Ishikawa (cell line): Measurements from ENCODE around the gene NTN5.

ENCODE experiments used
- CEBPB ChIP-seq: IDR thresholded peaks from 2 replicates; pipeline ENCODE4 v1.6.1; 2012
- CREB1 ChIP-seq: IDR thresholded peaks from 2 replicates; pipeline ENCODE4 v1.6.1; 2012; ENCODE audit warnings: low read depth
- EP300 ChIP-seq: IDR thresholded peaks from 2 replicates; pipeline ENCODE4 v1.6.1; 2012; ENCODE audit warnings: borderline replicate concordance
- FOXM1 ChIP-seq: IDR thresholded peaks from 2 replicates; pipeline ENCODE4 v1.6.1; 2012; ENCODE audit warnings: low read depth, borderline replicate concordance
- NFIC ChIP-seq: IDR thresholded peaks from 2 replicates; pipeline ENCODE4 v1.6.1; 2012
- RAD21 ChIP-seq: IDR thresholded peaks from 2 replicates; pipeline ENCODE4 v1.6.1; 2012; ENCODE audit warnings: low read depth
- TAF1 ChIP-seq: IDR thresholded peaks from 2 replicates; pipeline ENCODE4 v1.6.1; 2012; ENCODE audit warnings: low read depth, mild to moderate bottlenecking
- TCF12 ChIP-seq: IDR thresholded peaks from 2 replicates; pipeline ENCODE4 v1.6.1; 2012; ENCODE audit warnings: low read depth
- YY1 ChIP-seq: IDR thresholded peaks from 2 replicates; pipeline ENCODE4 v1.6.1; 2012; ENCODE audit warnings: low read depth
- ZBTB7A ChIP-seq: IDR thresholded peaks from 2 replicates; pipeline ENCODE4 v1.6.1; 2012; ENCODE audit warnings: low read depth
- TF ChIP-seq, protein P1 (sequence below): IDR thresholded peaks from 2 replicates; pipeline ENCODE4 v1.6.1; 2012; ENCODE audit warnings: low read depth, mild to moderate bottlenecking
- TF ChIP-seq, protein P2 (sequence below): IDR thresholded peaks from 2 replicates; pipeline ENCODE4 v1.6.1; 2012
- TF ChIP-seq, protein P3 (sequence below): IDR thresholded peaks from 2 replicates; pipeline ENCODE4 v1.6.1; 2012

DNA sequence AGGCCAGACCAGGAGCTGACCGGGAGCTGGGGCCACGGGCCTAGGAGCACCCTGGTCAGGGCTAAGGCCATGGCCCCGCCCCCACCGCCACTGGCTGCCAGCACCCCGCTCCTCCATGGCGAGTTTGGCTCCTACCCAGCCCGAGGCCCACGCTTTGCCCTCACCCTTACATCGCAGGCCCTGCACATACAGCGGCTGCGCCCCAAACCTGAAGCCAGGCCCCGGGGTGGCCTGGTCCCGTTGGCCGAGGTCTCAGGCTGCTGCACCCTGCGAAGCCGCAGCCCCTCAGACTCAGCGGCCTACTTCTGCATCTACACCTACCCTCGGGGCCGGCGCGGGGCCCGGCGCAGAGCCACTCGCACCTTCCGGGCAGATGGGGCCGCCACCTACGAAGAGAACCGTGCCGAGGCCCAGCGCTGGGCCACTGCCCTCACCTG, 46.9 kb downstream of the NTN5 start:
- no peak for TF ChIP-seq YY1
- no peak for TF ChIP-seq TAF1
- TF ChIP-seq ZBTB7A: no peak
- no peak for TF ChIP-seq RAD21
- TF ChIP-seq EP300: no peak
- TF ChIP-seq FOXM1: no peak
- TF ChIP-seq, protein P1, sequence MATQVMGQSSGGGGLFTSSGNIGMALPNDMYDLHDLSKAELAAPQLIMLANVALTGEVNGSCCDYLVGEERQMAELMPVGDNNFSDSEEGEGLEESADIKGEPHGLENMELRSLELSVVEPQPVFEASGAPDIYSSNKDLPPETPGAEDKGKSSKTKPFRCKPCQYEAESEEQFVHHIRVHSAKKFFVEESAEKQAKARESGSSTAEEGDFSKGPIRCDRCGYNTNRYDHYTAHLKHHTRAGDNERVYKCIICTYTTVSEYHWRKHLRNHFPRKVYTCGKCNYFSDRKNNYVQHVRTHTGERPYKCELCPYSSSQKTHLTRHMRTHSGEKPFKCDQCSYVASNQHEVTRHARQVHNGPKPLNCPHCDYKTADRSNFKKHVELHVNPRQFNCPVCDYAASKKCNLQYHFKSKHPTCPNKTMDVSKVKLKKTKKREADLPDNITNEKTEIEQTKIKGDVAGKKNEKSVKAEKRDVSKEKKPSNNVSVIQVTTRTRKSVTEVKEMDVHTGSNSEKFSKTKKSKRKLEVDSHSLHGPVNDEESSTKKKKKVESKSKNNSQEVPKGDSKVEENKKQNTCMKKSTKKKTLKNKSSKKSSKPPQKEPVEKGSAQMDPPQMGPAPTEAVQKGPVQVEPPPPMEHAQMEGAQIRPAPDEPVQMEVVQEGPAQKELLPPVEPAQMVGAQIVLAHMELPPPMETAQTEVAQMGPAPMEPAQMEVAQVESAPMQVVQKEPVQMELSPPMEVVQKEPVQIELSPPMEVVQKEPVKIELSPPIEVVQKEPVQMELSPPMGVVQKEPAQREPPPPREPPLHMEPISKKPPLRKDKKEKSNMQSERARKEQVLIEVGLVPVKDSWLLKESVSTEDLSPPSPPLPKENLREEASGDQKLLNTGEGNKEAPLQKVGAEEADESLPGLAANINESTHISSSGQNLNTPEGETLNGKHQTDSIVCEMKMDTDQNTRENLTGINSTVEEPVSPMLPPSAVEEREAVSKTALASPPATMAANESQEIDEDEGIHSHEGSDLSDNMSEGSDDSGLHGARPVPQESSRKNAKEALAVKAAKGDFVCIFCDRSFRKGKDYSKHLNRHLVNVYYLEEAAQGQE: no peak
- TF ChIP-seq, protein P2, sequence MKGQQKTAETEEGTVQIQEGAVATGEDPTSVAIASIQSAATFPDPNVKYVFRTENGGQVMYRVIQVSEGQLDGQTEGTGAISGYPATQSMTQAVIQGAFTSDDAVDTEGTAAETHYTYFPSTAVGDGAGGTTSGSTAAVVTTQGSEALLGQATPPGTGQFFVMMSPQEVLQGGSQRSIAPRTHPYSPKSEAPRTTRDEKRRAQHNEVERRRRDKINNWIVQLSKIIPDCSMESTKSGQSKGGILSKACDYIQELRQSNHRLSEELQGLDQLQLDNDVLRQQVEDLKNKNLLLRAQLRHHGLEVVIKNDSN: no peak
- TF ChIP-seq NFIC: no peak
- TF ChIP-seq TCF12: no peak
- TF ChIP-seq CEBPB: no peak
- TF ChIP-seq, protein P3, sequence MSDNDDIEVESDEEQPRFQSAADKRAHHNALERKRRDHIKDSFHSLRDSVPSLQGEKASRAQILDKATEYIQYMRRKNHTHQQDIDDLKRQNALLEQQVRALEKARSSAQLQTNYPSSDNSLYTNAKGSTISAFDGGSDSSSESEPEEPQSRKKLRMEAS: no peak
- no peak for TF ChIP-seq CREB1
